HL-60/S4 treated with phorbol 12-myristate 13-acetate at 8.2 ng/mL for 4 days and 3 days (cell line): ENCODE measurements around the gene ADGRF1.
"Not testable (repeated sequence)": the region's sequence is repeated elsewhere in the genome, so short reads cannot be mapped to it uniquely, and the experiment has no call there.

Source experiments
- in situ Hi-C: fragments of 300-500 bp; cut with MboI; formaldehyde crosslinking; loops from 2 replicates; pipeline ENCODE4 v1.15.0; 2022; ENCODE audit warnings: low sequenced_read_pairs

ADGRF1 gene

GRCh38 chr6:47023573-47023972, 18.6 kb downstream of the ADGRF1 start:
- in situ Hi-C loops: no loop called here

DNA sequence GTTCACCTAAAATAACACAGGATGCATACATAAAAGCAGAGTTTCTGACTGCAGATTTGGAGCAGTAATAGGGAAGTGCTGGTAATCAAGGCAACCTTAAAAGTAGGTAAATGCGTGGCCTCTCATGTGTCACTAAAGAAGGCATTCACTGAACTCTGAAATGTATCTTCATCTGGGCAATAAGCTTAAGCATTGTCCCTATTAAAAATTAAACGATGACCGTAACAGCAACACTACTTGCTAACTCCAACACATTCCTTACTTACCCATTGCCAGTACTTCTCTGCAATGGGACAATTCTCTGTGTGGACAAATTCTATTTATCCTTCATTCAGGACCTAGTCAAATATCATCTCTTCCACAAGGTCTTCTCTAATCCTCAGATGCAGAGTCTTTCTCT, 19.9 kb downstream of the ADGRF1 start:
- in situ Hi-C loops: no loop called here

DNA sequence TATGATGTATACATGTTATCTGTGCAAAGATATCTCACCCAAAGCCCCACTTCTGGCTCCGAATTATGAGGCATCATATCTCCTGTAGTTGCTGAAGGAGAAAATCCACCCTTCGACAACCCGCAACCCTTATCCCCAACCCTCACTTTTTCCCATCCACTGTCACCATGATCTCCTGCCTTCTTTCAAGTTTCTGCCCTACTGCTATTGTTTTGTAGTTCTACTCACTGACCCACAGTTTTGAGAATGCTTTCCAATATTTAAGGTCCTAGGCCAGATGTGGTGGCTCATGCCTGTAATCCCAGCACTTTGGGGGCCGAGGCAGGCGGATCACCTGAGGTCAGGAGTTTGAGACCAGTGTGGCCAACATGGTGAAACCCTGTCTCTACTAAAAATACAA, 22.2 kb downstream of the ADGRF1 start:
- in situ Hi-C loops: no loop called here

DNA sequence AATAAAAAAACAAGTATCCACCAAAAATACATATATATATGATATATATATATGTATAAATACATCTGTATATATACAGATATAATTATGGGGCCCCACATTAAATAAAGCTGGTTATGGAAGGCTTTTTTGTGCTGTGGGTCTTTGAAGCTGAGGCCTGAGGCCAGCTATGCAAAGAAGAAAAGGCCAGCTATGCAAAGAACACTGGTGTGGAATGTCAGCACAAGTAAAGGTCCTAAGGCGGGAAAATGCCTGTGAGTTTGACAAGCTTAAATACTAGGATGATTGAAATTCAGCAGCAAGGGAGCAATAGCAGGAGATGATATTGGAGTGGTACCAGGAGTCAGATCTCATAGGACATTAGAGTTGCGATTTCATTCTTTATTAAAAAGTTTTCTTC, 25.2 kb downstream of the ADGRF1 start:
- in situ Hi-C loops: no loop called here

DNA sequence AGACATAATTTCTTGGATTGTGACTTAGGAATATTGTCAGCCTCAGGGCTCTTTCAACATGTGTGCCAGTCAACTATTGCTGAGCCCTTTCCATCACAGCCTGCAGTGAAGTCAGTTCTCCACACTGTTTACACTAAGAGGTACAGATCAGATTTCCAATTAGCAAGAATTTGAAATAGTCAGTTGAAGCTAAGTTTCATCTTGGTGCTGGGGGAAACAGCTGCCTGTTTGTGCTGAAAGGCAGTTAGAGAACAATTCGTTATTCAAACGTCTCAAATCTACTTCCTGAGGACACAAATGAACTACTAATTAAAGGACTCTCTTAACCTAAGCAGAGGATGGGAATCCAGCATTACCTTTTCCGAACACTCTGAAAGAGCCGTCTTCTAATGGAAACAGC, 25.9 kb downstream of the ADGRF1 start:
- in situ Hi-C loops: no loop called here

- in situ Hi-C loops: no loop called here
Observed at GRCh38 chr6:47014401-47014800, 27.7 kb downstream of the ADGRF1 start.

DNA sequence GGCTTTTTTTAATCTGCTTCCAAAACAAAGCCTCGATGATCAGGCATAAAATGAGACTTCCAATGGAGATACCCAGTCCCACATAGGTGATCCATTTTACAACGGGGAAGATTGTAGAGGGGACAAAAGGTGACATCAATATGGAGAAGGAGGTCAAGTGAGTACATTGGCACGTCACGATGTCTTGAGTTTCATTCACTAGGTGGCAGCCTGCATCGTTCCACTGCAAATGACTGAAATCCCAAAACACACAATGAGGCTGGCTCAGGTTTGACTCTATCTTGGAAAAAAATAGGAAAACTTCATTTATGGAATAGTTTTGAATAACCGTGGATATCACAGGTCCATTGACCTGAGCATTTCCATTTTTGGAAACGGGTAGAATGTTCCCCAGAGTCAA, 32.5 kb downstream of the ADGRF1 start:
- in situ Hi-C loops: no loop called here

- in situ Hi-C loops: no loop called here
Observed at GRCh38 chr6:47008397-47008763, 33.8 kb downstream of the ADGRF1 start.

GRCh38 chr6:47007657-47008396, 34.3 kb downstream of the ADGRF1 start:
- in situ Hi-C loops: no loop called here

DNA sequence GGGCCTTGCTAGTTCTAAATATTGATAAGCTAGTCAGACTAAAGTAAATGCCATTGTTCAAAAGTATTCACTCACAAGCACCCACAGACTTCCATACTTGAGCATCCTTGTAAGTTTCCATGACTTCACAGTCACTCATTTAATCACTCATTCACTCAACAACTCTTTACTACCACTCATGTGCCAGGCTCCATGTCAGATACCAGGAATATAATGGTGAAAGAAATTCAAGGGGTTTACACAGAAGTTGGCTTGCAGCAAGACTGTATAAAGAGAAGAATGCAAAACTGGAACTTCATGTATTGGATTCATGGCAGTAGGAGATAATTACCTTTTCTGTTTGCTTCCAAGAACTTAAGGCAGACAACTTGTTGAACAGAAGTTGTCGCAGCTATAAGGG, 36.6 kb downstream of the ADGRF1 start:
- in situ Hi-C loops: no loop called here

DNA sequence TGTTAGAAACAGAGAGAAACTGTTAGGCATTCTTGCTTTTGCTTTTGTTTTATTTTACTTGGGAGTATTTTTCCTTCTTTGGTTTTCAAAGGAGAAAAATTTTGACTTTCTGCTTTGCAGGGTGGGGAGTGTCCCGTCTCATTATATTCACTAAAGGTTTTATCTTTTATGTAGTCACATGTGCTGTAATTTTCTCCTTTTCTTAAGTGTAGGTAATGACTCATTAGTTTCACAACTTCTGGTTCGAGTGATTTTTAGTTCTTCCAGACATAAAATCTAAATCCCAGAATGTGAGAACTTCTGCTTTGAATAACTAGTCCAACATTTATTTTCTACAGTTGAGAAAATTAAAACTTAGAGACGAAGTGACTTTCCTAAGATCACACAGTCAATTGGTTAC, 37.7 kb downstream of the ADGRF1 start:
- in situ Hi-C loops: no loop called here

DNA sequence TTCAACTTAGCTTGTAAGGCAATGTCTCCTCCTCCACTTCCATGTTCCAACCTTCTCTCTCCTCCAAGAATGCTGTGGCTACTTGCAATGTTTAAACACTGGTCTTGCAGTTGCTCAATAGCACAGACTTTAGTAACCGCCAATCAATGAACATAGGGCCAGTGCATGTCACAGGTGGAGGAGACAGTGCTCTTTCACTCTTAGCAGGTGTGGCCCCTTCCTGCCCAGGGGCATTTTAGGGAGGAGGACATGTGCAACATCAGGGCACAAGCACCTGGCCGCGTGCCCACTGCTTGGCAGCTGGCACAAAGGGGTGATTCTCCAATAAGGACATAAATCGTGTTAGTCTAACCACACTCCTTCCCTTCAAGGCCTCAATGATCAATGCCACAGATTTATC, 41.3 kb downstream of the ADGRF1 start:
- in situ Hi-C loops: no loop called here

DNA sequence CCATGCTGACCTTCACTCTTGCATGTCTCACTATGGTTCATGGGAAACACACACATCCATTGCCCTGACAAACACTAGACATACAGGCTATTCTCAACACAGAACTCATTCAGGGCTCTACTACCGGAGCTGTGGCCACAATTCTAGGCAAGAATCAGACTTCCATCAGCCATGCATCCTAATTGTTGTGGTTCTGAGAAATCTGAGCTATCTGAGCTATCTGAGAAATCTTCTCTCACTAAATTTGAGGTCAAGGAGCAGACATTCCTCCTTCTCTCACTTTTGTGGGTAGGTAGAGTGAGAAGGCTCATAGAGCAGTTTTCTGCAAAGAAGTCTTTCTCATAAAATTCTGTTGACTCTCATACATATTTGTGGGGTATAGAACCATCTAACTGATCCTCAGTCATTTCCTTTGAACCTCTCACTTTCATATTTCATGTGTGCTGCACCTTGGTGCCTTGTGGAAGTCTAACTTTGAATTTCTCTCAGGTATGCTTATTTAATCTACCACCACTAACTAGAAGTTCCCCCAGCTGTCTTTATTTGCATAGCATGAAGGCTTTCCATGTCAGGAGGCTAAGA, 43.6 kb downstream of the ADGRF1 start:
- in situ Hi-C loops: no loop called here

DNA sequence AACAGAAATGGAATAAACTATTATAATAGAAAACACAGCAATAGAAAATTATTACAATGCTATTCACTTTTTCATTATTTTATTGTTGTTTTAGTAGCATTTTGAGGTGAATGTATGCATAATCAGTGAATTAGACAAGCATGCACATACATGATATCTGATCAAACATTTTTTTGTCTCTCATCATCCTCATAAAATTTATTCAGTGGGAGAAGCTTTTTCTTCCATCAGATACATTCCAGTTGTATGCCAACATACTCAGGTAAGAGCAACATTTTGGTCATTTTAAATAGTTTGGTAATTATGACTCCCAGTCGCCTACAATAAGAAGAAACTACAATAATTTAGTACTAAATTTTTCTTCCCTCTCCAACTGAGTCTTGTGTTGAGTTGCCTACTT, 44.5 kb downstream of the ADGRF1 start:
- in situ Hi-C loops: no loop called here

- in situ Hi-C loops: no loop called here
Observed at GRCh38 chr6:46996860-46997641, 45.1 kb downstream of the ADGRF1 start.

DNA sequence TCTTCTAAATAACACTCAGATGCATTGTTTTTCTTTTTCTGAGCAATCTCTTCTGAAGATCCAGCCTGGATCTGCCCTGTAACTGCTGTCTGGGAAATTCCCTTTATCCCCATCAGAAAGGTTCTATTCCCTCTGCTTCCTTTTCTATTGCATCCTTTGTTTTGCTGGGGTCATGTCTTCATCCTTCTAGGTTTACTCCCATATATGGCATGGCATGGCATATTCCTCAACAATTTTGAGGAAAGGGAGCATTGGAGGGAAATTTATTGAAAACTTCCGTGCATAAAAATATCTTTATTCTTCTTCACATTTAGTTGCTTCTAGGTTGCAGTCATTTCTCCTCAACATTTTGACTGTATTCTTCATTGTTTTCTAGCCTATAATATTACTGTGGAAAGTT, 47.2 kb downstream of the ADGRF1 start:
- in situ Hi-C loops: no loop called here

DNA sequence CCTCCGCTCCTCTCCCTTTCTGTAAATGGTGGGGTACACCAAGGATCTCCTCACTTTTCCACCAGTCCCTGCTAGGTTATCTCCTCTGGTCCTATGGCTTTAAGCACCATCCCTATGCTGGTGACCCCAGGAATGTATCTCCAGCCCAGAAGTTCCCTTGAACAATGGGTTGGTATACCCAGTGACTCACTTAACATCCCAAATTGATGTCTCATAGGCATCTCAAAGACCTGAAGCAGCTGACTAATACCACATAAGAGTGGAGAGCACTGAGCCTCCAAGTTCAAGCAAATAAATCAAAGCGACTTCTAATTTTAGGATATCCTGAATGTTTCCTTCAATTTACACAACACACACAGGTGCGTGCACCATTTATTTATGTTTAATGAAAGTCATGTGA, 48.3 kb downstream of the ADGRF1 start:
- in situ Hi-C loops: no loop called here

- in situ Hi-C loops: not testable (repeated sequence)
Observed at GRCh38 chr6:46992391-46992790, 49.7 kb downstream of the ADGRF1 start.

- in situ Hi-C loops: not testable (repeated sequence)
Observed at GRCh38 chr6:46990818-46991510, 51.2 kb downstream of the ADGRF1 start.

- in situ Hi-C loops: no loop called here
Observed at GRCh38 chr6:46990031-46990644, 52.0 kb downstream of the ADGRF1 start.

DNA sequence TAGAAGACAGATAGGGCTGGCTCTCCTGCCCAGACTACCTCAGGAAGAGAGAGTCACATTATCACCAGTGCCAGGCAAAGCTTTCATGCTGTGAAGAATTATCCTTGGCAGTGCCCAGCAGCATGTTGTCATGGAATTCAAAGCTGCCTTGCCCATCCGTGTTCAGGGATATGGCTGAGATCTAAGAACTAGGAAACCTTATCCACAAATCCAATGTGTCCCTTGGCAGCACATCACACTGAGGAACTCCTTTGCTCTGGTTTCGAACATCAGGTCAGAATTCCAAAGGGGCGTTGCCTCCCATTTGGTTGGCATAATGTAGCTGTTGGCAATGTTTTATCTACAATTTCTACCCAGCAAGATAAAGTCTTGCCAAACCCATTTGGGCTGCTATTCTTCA, 52.7 kb downstream of the ADGRF1 start:
- in situ Hi-C loops: no loop called here
